BJ (cell line): Measurements from ENCODE around the gene ATP11A. TPM values are rescaled to one million over a fixed set of nuclear protein-coding genes. Genes with fewer than 3 reads are reported as not detected.
"Not testable (repeated sequence)": the region's sequence is repeated elsewhere in the genome, so short reads cannot be mapped to it uniquely, and the experiment has no call there.

Experiments used
- CTCF ChIA-PET: fragments of 350-600 bp; formaldehyde crosslinking; extraction: SDS; loops from one replicate; lab custom pipeline; 2021; ENCODE audit warnings: antibody characterized with exemption, inconsistent platforms; lab: Yijun Ruan, JAX
- POLR2A ChIA-PET: fragments of 300-600 bp; sonication (Branson Sonifier 250); formaldehyde crosslinking; extraction: SDS; loops from one replicate; lab custom pipeline; 2021; ENCODE audit warnings: antibody characterized with exemption; lab: Charles Lee
- DNase-seq: peaks from one replicate; pipeline ENCODE4 v3.0.0-alpha.2; 2011; ENCODE audit warnings: low read depth
- H3K27me3 ChIP-seq: 2 replicates; pipeline ENCODE4 v1.6.0; 2011; ENCODE audit warnings: low read length; ENCODE audit not compliant: control insufficient read depth, insufficient read depth
- H3K36me3 ChIP-seq: 2 replicates; pipeline ENCODE4 v1.5.1; 2011; ENCODE audit warnings: low read length; ENCODE audit not compliant: control insufficient read depth, insufficient read depth
- H3K4me3 ChIP-seq: 2 replicates; pipeline ENCODE4 v1.5.1; 2011; ENCODE audit warnings: low read depth, mild to moderate bottlenecking, control low read depth, low read length
- polyA plus RNA-seq: library from polyadenylated mRNA; depleted of rRNA; stranded (reverse); fragments of >200 nt; gene quantifications from 2 replicates; pipeline ENCODE4 v1.2.3, GENCODE V29; 2011
- TF ChIP-seq, protein P1 (sequence below): IDR thresholded peaks from 2 replicates; pipeline ENCODE4 v1.5.1; 2011; ENCODE audit warnings: low read depth, mild to moderate bottlenecking, control low read depth, inconsistent platforms, low read length, moderate library complexity; ENCODE audit not compliant: insufficient read depth

Gene ATP11A
- polyA plus RNA-seq, 1 experiment: 1.9 TPM

DNA sequence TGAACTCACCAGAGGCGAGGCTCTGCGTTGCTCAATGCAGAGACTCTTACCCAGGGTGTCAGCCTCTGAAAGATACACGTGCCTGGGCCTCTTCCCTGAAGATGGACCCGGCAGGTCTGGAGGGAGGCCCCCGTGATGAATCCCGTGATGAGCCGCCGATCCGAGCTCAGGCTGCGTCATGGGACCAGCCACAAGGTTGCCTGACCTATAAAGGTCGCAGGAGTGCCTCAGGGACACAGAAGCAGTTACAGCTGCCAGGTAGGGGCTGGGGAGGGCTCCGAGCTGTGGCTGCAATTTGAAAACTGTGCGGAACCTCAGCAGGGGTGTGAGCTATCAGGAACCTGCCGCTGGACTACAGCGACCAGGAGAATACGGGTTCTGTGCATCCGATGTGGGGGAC is 10.5 kb upstream of the ATP11A start:
- Histone ChIP-seq H3K36me3 (no peaks in the 10 kb centered on the region), H3K27me3 (0 out of 2 replicates have a peak, but pooled peaks cover 4% of the 10 kb centered on the region), H3K4me3 (no peak overlapping the region)
- CTCF ChIA-PET: no interaction called here
- TF ChIP-seq, protein P1, sequence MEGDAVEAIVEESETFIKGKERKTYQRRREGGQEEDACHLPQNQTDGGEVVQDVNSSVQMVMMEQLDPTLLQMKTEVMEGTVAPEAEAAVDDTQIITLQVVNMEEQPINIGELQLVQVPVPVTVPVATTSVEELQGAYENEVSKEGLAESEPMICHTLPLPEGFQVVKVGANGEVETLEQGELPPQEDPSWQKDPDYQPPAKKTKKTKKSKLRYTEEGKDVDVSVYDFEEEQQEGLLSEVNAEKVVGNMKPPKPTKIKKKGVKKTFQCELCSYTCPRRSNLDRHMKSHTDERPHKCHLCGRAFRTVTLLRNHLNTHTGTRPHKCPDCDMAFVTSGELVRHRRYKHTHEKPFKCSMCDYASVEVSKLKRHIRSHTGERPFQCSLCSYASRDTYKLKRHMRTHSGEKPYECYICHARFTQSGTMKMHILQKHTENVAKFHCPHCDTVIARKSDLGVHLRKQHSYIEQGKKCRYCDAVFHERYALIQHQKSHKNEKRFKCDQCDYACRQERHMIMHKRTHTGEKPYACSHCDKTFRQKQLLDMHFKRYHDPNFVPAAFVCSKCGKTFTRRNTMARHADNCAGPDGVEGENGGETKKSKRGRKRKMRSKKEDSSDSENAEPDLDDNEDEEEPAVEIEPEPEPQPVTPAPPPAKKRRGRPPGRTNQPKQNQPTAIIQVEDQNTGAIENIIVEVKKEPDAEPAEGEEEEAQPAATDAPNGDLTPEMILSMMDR: no peak
- DNase-seq: no peak
- POLR2A ChIA-PET: no interaction called here

DNA sequence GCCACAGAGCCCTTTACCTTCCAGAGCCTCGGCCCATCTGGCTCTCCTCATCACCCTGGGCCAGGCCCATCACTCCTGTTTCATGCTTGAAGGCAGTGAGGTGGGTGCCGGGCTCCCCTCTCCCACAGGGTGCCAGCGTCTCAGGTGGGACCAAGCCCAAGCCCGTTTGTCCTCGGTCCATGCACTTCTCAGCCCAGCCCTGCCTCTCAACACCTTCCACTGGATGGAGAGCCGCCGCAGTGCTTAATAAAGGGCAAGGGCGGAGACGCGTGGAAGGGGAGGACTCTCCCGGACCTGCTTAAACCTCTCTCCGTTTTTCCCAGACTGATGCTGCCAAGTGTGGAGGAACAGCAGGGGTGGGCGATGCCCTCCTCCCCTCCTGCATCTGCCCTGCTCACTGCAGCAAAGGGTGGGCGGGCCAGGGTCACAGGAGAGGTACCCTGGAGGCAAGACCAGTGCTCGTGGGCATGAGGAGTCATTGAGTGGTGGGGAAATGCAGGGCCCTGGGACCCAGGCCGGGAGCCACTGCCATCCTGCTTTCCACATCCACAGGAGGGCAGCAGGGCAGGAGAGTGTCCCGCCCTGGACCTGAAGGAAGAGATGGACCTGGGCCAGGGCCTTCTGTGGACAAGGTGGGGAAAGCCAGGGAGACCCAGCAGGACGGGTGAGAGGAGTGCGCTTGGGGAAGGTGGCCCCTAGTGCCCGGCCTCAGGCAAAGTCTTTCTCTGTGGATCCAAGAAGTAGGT is 9.7 kb upstream of the ATP11A start:
- Histone ChIP-seq H3K36me3 (no peaks in the 10 kb centered on the region), H3K4me3 (no peak overlapping the region), H3K27me3 (0 out of 2 replicates have a peak, but pooled peaks cover 4% of the 10 kb centered on the region)
- ChIA-PET CTCF (no interaction called here), POLR2A (no interaction called here)
- no peak for DNase-seq
- TF ChIP-seq, protein P1: no peak

DNA sequence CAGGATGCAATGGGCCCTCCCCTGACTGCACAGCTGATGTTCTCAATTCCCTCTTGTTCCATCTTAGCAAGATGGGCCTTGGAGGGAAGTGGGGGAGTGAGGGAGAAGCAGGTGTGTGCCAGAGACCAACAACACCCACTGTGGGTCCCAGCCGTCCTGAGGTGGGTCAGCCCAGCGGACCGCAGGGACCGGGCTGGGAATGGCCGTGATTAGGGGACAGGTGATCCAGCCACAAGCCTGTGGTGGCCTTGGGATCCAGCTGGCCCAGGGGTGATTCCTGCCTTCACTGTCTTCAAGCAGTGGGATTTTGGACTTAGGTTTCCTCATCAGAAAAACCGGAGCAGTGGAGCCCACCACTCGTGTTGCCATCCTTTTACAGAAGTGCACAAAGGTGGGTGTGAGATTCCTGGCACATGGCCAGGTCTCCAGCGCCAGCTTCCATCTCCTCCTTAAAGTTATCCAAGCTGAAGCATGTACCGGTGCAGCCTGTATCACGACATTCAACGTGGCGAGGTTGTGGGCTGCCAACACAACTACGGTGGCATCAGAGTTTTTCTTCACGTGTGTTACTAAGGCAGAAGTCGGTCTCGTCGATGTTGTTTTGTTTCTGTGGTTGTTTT is 9.0 kb upstream of the ATP11A start:
- Histone ChIP-seq H3K4me3 (no peak overlapping the region), H3K27me3 (0 out of 2 replicates have a peak, but pooled peaks cover 4% of the 10 kb centered on the region), H3K36me3 (no peaks in the 10 kb centered on the region)
- POLR2A ChIA-PET: no interaction called here
- TF ChIP-seq, protein P1: no peak
- no peak for DNase-seq
- CTCF ChIA-PET: no interaction called here

DNA sequence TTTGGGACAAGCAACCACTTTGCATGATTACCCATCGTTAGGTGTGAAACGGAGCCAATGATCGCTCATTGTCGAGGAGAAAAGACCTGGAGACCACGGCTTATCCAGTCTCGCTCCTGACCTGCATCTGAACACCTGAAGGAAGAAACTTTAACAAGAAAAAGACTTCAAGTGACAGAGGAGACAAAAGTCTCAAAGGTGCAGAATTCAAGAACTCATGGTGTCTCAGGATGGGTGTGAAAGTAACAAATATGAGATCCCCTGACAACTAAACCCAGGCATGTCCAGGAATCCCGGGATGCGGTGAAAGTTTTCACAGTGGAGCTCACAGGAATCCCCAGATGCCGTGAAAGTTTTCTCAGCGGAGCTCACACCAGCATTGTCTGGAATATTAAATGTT is 6.3 kb upstream of the ATP11A start:
- TF ChIP-seq, protein P1: no peak
- CTCF ChIA-PET: no interaction called here
- POLR2A ChIA-PET: no interaction called here

DNA sequence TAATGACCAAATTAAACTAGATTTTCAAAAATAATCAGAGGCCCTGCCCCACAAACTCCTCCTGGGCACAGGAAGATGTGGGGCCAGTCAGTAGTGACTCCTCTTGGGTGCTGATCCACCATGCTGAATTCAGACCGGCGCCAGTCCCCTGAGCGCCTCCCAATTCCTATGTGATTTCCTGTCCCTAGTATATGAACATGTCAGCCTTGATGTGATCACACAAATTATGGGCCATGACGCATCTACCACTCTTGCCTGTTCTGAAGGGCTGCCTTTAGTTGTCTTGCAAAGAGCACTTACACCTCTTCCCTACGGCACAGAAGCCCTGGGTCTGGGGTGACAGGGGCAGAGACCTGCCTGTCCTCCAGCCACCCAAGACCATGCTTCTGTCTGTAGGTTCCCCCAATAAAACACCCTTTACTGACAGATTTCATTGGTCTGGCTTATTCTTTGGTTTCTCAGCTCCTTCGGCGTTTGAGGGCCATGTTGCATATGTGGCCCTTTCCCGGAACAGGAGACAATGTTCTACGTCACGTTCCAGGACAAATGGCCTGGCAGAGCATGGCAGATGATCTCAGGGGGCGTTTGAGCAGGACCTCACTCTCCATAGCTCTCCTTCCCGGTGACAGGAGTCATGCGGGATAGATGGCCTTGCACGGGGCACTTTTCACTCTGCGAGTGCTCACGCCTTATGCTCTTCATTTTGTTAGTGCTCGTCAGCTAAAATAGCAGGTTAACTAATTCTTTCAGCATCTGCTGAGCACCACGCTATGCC is 5.6 kb upstream of the ATP11A start:
- no peaks in the 10 kb centered on the region for H3K36me3 ChIP-seq
- no peak for DNase-seq
- H3K27me3 ChIP-seq: 0 out of 2 replicates have a peak, but pooled peaks cover 2% of the 10 kb centered on the region
- no peak overlapping the region for H3K4me3 ChIP-seq
- POLR2A ChIA-PET: no interaction called here
- CTCF ChIA-PET: no interaction called here
- TF ChIP-seq, protein P1: no peak

More for the DNA sequence above, 6.3 kb upstream of the ATP11A start:
- Histone ChIP-seq H3K36me3 (no peaks in the 10 kb centered on the region), H3K4me3 (no peak overlapping the region), H3K27me3 (0 out of 2 replicates have a peak, but pooled peaks cover 2% of the 10 kb centered on the region)
- DNase-seq: no peak

DNA sequence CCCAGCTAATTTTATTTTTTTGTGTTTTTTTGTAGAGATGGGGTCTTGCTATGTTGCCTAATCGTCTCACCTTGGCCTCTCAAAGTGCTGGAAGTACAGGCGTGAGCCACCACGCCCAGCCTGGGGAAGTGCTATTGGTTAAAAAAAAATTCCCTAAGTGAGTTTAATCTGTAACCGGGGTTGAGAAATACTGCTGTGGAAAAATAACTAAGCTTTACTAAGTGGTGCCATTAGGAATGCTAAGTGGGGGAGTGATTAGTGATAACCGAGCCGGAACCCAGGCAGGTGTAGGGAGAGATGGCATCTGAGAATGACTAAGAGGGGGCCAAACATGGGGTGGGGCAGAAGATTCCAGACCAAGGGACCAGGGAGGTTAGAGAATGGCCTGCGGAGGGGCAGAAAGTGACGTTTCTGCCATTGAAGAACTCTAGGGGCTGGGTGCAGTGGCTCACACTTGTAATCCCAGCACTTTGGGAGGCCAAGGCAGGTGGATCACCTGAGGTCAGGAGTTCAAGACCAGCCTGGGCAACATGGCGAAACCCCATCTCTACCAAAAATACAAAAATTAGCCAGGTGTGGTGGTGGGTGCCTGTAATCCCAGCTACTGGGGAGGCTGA is 4.5 kb upstream of the ATP11A start:
- H3K36me3 ChIP-seq, CTCF ChIA-PET, POLR2A ChIA-PET, H3K27me3 ChIP-seq, DNase-seq, H3K4me3 ChIP-seq: not testable (repeated sequence)
